ENCODE data around the gene SFT2D3.

Gene SFT2D3

DNA sequence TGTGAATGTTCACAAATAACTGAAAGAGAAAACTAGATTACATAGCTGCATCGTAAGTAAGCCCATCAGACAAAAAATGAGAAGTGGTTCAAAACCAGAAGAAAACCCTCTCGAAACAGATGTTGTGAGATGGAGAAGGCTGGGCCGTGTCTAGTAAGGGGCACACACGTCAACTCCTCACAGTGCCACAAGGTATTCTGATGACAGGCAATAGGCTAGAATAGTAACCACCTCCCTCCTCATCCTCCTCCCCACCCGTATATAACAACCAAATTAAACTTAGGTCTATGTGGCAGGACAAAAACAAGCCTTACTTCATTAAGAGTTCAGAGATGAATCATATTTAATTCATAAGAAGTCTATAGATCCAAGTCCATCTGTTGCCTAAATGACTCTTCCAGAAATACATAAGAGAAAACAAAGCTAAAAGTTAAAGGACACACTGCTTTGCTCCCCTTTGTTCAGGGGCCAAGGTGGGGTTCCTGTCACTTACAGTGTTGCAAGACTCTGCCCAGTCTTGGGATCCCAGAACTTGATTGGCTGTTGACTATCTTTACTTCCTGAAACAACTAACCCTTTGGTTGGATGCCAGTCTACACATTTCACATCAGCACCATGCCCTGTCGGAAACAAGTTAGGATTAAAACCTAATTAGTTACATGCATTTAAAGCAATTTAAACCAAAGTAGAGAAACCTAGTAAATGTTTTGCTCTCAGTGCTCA lies 25.0 kb downstream of the SFT2D3 start:
- TF ChIP-seq, protein P1, sequence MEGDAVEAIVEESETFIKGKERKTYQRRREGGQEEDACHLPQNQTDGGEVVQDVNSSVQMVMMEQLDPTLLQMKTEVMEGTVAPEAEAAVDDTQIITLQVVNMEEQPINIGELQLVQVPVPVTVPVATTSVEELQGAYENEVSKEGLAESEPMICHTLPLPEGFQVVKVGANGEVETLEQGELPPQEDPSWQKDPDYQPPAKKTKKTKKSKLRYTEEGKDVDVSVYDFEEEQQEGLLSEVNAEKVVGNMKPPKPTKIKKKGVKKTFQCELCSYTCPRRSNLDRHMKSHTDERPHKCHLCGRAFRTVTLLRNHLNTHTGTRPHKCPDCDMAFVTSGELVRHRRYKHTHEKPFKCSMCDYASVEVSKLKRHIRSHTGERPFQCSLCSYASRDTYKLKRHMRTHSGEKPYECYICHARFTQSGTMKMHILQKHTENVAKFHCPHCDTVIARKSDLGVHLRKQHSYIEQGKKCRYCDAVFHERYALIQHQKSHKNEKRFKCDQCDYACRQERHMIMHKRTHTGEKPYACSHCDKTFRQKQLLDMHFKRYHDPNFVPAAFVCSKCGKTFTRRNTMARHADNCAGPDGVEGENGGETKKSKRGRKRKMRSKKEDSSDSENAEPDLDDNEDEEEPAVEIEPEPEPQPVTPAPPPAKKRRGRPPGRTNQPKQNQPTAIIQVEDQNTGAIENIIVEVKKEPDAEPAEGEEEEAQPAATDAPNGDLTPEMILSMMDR (IDR thresholded peaks at IDR 0.05; ENCODE audit: low read depth, low read length): no peak
- DNase-seq (ENCODE audit: extremely low read depth, low read depth): no peak

DNA sequence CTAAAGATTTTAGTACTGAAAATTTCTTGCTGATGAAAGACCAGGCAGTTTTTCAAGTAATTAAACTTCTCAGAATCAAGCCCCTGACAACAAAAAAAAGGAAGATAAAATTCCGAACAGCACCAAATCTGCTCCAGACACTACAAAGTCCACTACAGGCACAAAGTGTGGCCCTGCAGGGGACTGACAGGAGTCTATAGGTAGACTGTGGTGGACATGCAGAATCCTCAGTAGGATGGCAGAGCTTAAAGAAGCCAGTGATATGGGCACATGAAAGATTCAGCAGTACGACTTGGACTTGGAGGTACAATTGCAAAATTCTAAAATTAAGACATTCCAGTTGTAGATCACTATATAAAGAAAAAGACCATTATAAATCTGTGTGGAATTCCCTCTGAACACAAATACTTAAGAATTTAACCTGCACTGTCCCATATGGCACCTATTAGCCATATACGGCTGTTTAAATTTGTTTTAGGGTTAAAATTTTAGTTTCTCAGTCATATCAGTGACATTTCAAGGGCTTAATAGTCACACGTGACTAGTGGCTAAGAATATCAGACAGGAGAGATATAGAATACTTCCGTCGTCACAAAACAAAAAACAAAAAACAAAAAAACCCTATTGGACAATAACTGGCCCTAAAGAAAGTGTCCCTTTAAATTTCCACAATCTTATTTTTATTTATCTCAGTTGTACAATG lies 32.0 kb downstream of the SFT2D3 start:
- TF ChIP-seq, protein P1 (IDR thresholded peaks at IDR 0.05; ENCODE audit: low read depth, low read length): no peak
- no peak for DNase-seq (ENCODE audit: extremely low read depth, low read depth)

DNA sequence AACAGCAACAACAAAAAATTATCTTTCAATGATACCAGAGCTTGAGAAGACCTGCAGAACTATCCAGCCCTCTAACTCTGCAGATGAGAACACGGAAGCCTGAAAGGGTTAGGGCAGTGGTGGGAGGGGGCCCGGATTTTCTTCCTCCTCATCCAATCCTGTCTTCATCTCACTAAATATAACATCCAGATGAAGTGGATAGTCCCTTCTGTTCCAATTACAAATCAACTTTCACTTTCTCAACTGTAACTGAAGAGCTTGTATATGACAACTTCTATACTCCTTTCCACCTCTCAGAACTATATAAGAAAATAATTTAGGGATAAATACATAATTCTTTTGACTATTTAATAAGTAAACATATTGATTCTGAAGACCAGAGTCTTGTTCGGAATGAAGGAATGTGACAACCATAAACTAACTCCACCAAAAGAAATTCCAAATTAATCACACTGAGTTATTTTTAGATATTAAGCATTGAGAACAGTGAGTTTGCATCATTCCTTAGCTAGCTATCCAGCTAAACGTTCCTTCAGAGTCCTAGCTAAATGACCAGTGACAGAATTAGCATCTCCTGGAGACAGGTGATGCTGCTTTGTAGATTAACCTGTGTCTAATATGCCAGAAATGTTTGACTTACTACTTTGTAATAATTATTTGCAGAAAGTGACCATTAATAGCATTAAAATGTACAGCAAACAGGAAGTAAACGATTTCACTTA lies 32.7 kb downstream of the SFT2D3 start:
- TF ChIP-seq, protein P1 (IDR thresholded peaks at IDR 0.05; ENCODE audit: low read depth, low read length): no peak
- no peak for DNase-seq (ENCODE audit: extremely low read depth, low read depth)

DNA sequence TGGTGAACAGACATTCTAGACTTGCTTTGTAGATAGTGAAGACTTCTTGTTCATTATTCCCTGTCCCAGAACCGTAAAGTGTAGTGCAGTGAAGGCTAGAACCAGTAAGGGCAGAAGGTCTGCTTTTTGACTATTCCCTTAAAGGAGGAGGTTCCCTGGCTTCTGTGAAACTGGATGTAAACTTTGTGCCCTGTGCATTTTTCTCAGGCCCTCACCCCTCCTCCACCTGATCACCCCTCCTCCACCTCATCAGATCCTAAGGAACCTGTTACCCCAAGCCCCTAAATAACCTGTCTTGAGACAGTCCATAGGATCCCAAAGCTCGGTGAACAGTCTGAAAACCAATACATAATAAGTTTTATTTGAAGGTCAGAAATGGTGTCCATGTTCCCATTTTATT lies 33.7 kb downstream of the SFT2D3 start:
- DNase-seq (ENCODE audit: extremely low read depth, low read depth): no peak
- TF ChIP-seq, protein P1 (IDR thresholded peaks at IDR 0.05; ENCODE audit: low read depth, low read length): no peak

DNA sequence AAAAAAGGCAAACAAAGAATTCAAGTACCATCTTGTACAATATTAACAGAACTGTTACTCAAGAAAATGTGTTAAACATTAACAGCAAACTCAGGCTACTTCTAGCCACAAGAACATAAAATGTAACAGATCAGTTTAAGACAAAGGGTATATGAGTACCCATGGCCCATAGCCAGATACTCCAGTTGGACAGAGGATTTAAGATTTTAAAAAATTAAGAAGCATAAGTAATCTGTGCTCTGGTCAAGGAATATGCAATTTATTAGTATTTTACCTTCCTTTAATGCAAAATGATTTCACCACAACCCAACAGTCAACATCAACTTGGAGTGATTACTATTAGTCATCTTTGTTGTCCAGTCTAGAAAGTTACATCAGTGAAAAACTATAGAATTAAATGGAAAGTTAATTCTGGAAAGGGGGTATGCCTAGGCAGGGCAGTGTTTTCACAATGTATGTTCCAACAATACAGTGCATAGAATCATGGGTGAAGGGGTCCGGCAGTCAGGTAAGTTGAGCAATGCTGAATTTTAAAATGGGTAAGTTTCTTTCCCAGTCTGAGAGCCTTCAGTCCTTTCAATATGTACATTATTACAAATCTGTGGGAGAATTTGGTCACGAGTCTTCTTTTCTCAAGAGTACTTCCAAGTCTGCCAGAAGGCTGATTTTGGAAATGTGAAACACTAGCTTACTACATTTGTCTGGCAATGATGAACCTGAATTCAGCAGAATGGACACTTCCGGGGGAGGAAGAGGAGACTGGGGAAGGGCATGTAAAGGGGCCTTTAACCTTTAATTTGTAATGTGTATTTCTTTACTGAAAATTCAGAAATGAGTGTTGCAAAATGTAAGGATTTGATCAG lies 34.5 kb downstream of the SFT2D3 start:
- no peak for DNase-seq (ENCODE audit: extremely low read depth, low read depth)
- TF ChIP-seq, protein P1 (IDR thresholded peaks at IDR 0.05; ENCODE audit: low read depth, low read length): no peak

DNA sequence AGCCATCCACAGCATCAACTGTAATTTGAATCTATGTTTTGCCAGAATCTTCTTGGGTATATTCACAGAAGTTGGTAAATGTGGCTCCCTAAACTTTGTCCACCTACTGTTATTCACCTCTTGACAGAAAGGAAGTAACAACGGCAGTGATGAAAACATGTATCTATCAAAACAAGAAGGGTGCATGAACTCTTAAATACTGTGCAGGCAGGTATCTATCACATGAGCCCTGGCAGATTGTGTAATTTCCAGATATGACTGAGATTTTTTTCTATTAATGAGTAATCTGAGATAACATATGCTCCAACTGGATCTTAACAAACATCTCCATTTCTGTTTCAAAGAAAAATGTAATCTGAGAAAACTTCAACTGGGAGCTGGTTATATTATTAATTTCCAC lies 36.6 kb downstream of the SFT2D3 start:
- no peak for DNase-seq (ENCODE audit: extremely low read depth, low read depth)
- TF ChIP-seq, protein P1 (IDR thresholded peaks at IDR 0.05; ENCODE audit: low read depth, low read length): no peak
